H1 (cell line): ENCODE results near the gene KLRD1.

Source experiments
- BRCA1 ChIP-seq: IDR thresholded peaks from 2 replicates; pipeline ENCODE4 v1.6.1; 2012; ENCODE audit warnings: low read depth, low read length, improper control_type of control experiment
- EP300 ChIP-seq, 2 experiments: IDR thresholded peaks; 1 replicate in 1 of 2; 2 replicates in 1 of 2; pipeline ENCODE4 v1.6.1; 2011 to 2012; ENCODE audit warnings: low read depth in 2 of 2, low read length in 2 of 2, mild to moderate bottlenecking in 2 of 2, borderline replicate concordance in 1 of 2, inconsistent platforms in 1 of 2, moderate library complexity in 1 of 2
- POLR2AphosphoS5 ChIP-seq: IDR thresholded peaks from 2 replicates; pipeline ENCODE4 v1.6.1; 2011; ENCODE audit warnings: low read depth, low read length
- RAD21 ChIP-seq, 2 experiments: IDR thresholded peaks in 1 of 2; conservative IDR thresholded peaks in 1 of 2; 2 replicates each; pipeline ENCODE4 v1.6.1; 2011; ENCODE audit warnings: low read depth in 2 of 2, low read length in 2 of 2, improper control_type of control experiment in 1 of 2, inconsistent platforms in 1 of 2, mild to moderate bottlenecking in 1 of 2, moderate library complexity in 1 of 2
- RNF2 ChIP-seq: fragments of 200-900, 300-1000 bp; sonication (generic); IDR thresholded peaks from 2 replicates; pipeline ENCODE4 v1.7.1; 2016; ENCODE audit warnings: borderline replicate concordance, low read depth, mild to moderate bottlenecking, antibody characterized with exemption, low read length; ENCODE audit not compliant: poor library complexity, severe bottlenecking; ENCODE audit errors: missing control alignments
- SAP30 ChIP-seq: fragments of 300-600 bp; sonication (generic); IDR thresholded peaks from 2 replicates; pipeline ENCODE4 v1.7.1; 2012; ENCODE audit warnings: low read length, moderate library complexity, mild to moderate bottlenecking, inconsistent platforms; ENCODE audit not compliant: insufficient read depth, insufficient replicate concordance
- TBP ChIP-seq: IDR thresholded peaks from 2 replicates; pipeline ENCODE4 v1.6.1; 2011; ENCODE audit warnings: low read depth, low read length, improper control_type of control experiment
- TF ChIP-seq, protein P1 (sequence below), 3 experiments: IDR thresholded peaks; 1 replicate in 2 of 3; 2 replicates in 1 of 3; pipeline versions ENCODE4 v1.5.1 to v1.6.1; 2011; ENCODE audit warnings: low read length in 3 of 3, mild to moderate bottlenecking in 3 of 3, inconsistent platforms in 2 of 3, low read depth in 1 of 3, moderate library complexity in 1 of 3; ENCODE audit not compliant: insufficient read depth in 1 of 3; ENCODE audit errors: control extremely low read depth in 1 of 3

DNA sequence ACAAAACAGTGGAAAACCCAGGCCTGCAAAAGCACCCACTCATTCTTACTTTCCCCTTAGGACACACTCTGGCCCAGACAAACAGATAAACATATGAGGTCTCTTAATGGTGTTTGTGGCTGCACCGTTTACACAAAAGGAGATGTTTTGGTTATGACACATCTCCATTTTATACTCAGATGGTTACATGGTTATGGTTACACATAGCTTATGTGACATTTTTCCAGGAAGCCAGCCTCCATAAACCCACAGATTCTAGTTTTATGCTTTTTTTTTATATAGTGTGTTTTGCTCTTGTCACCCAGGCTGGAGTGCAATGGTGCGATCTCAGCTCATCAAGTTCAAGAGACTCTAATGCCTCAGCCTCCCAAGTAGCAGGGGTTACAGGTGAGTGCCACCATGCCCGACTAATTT, 3.5 kb upstream of the KLRD1 start:
- TF ChIP-seq POLR2AphosphoS5 (no peak), BRCA1 (no peak), RAD21 (IDR thresholded peaks at IDR 0.05 in 1 of 2, conservative IDR thresholded peaks at IDR 0.05 in 1 of 2; ENCODE audit: low read depth in 2 of 2, low read length in 2 of 2) (no peak), SAP30 (no peak), TBP (no peak), EP300 (IDR thresholded peaks at IDR 0.05; ENCODE audit: borderline replicate concordance in 1 of 2, low read depth in 2 of 2, low read length in 2 of 2) (no peak), RNF2 (no peak)
- TF ChIP-seq, protein P1, sequence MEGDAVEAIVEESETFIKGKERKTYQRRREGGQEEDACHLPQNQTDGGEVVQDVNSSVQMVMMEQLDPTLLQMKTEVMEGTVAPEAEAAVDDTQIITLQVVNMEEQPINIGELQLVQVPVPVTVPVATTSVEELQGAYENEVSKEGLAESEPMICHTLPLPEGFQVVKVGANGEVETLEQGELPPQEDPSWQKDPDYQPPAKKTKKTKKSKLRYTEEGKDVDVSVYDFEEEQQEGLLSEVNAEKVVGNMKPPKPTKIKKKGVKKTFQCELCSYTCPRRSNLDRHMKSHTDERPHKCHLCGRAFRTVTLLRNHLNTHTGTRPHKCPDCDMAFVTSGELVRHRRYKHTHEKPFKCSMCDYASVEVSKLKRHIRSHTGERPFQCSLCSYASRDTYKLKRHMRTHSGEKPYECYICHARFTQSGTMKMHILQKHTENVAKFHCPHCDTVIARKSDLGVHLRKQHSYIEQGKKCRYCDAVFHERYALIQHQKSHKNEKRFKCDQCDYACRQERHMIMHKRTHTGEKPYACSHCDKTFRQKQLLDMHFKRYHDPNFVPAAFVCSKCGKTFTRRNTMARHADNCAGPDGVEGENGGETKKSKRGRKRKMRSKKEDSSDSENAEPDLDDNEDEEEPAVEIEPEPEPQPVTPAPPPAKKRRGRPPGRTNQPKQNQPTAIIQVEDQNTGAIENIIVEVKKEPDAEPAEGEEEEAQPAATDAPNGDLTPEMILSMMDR (IDR thresholded peaks at IDR 0.05; ENCODE audit: control extremely low read depth in 1 of 3, insufficient read depth in 1 of 3, low read depth in 1 of 3, low read length in 3 of 3): no peak
